NCI-H510A (cell line): ENCODE data around the gene GMCL1.
A peak's percentile ranks its signal among the peaks of the same experiment; 100 is the strongest.
"Not testable (repeated sequence)": the region's sequence is repeated elsewhere in the genome, so short reads cannot be mapped to it uniquely, and the experiment has no call there.

Experiments used
- DNase-seq: peaks from one replicate; lab custom pipeline; 2025; lab: John Stamatoyannopoulos, UW

The GMCL1 gene

GRCh38 chr2:69807821-69808540, 21.5 kb upstream of the GMCL1 start:
- DNase-seq = no peak

- DNase-seq = no peak
Measured at GRCh38 chr2:69810550-69810949, 18.9 kb upstream of the GMCL1 start.

GRCh38 chr2:69811018-69811417, 18.4 kb upstream of the GMCL1 start:
- DNase-seq = no peak

GRCh38 chr2:69811591-69811990, 17.9 kb upstream of the GMCL1 start:
- DNase-seq = no peak

GRCh38 chr2:69815717-69816116, 13.7 kb upstream of the GMCL1 start:
- no peak for DNase-seq

GRCh38 chr2:69816923-69817542, 12.4 kb upstream of the GMCL1 start:
- DNase-seq = peak; percentile 61

- DNase-seq = no peak
Measured at GRCh38 chr2:69817729-69818501, 11.5 kb upstream of the GMCL1 start.

- DNase-seq = no peak
Measured at GRCh38 chr2:69827796-69828540, 1.5 kb upstream of the GMCL1 start.

- no peak for DNase-seq
Measured at GRCh38 chr2:69828938-69829255, 563 bp upstream of the GMCL1 start.

GRCh38 chr2:69830045-69830905, 815 bp downstream of the GMCL1 start:
- DNase-seq = peak; percentile 11

- DNase-seq = not testable (repeated sequence)
Measured at GRCh38 chr2:69830906-69831241, 1.4 kb downstream of the GMCL1 start.

GRCh38 chr2:69831354-69831905, 2.0 kb downstream of the GMCL1 start:
- DNase-seq = no peak

- DNase-seq = no peak
Measured at GRCh38 chr2:69833752-69834151, 4.3 kb downstream of the GMCL1 start.

GRCh38 chr2:69835666-69836065, 6.2 kb downstream of the GMCL1 start:
- no peak for DNase-seq

- DNase-seq = no peak
Measured at GRCh38 chr2:69836316-69836715, 6.9 kb downstream of the GMCL1 start.

- DNase-seq = no peak
Measured at GRCh38 chr2:69837533-69837932, 8.1 kb downstream of the GMCL1 start.

- no peak for DNase-seq
Measured at GRCh38 chr2:69843993-69844392, 14.5 kb downstream of the GMCL1 start.

GRCh38 chr2:69844560-69844959, 15.1 kb downstream of the GMCL1 start:
- DNase-seq = no peak

GRCh38 chr2:69846182-69847067, 17.0 kb downstream of the GMCL1 start:
- DNase-seq = no peak

- DNase-seq = no peak
Measured at GRCh38 chr2:69847068-69847828, 17.8 kb downstream of the GMCL1 start.
